Measurements from ENCODE around the gene TIPIN. TPM values are rescaled to one million over a fixed set of nuclear protein-coding genes. Genes with fewer than 3 reads are reported as not detected.

The TIPIN gene, protein sequence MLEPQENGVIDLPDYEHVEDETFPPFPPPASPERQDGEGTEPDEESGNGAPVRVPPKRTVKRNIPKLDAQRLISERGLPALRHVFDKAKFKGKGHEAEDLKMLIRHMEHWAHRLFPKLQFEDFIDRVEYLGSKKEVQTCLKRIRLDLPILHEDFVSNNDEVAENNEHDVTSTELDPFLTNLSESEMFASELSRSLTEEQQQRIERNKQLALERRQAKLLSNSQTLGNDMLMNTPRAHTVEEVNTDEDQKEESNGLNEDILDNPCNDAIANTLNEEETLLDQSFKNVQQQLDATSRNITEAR
- 13.2 and 14.8 TPM in 2 replicates for polyA plus RNA-seq (2013)

- peak within 1 kb of the TSS; percentile 98 for H2BK12ac ChIP-seq (ENCODE audit: low read length)
- peak within 1 kb of the TSS; percentile 90 for H4K91ac ChIP-seq (ENCODE audit: low read depth, low read length)
- peak within 1 kb of the TSS; percentile 92 for H3K4me2 ChIP-seq (ENCODE audit: low read length)
- WGBS (ENCODE audit: extremely low coverage, insufficient coverage, insufficient read length): no CpG with 5 or more reads among the region's 51 CpGs
- peak within 1 kb of the TSS; percentile 77 for H3K14ac ChIP-seq (ENCODE audit: low read length)
- peaks cover 6% of the 10 kb centered on the region for H3K79me2 ChIP-seq (ENCODE audit: control insufficient read depth, insufficient read depth, low read length, poor library complexity)
- H4K8ac ChIP-seq (ENCODE audit: low read depth, low read length): peak within 1 kb of the TSS; percentile 92
- peak within 1 kb of the TSS; percentile 53 for H2AK5ac ChIP-seq (ENCODE audit: low read length)
- peak within 1 kb of the TSS; percentile 62 for H2BK120ac ChIP-seq (ENCODE audit: insufficient read depth, low read length, poor library complexity)
- peak within 1 kb of the TSS; percentile 64 for H3K18ac ChIP-seq (ENCODE audit: low read length)
- peak within 1 kb of the TSS; percentile 79 for H3K4me3 ChIP-seq (ENCODE audit: low read depth, low read length)
- peak within 1 kb of the TSS; percentile 93 for H2AFZ ChIP-seq (ENCODE audit: insufficient read depth, low read length, poor library complexity)
- peak within 1 kb of the TSS; percentile 78 for H2BK5ac ChIP-seq (ENCODE audit: low read depth, low read length, poor library complexity)
- H3K27me3 ChIP-seq (ENCODE audit: insufficient read depth, low read length): no peaks in the 10 kb centered on the region
- peaks cover 9% of the 10 kb centered on the region for H3K79me1 ChIP-seq (ENCODE audit: low read length)
- H3K4ac ChIP-seq (ENCODE audit: low read depth, low read length): peak within 1 kb of the TSS; percentile 91
- H3K23ac ChIP-seq (ENCODE audit: low read length): no peak within 1 kb of the TSS
- peak within 1 kb of the TSS; percentile 11 for H3K27ac ChIP-seq (ENCODE audit: low read depth, low read length)
- DNase-seq: peak; percentile 96 to 98
- H3K9me3 ChIP-seq (ENCODE audit: insufficient read depth, low read depth, low read length): no peaks in the 10 kb centered on the region
- H4K12ac ChIP-seq (ENCODE audit: low read depth, low read length): peak within 1 kb of the TSS; percentile 84
- H3K4me1 ChIP-seq (ENCODE audit: control insufficient read depth in 1 of 2, insufficient read depth in 2 of 2, low read length in 2 of 2): peaks cover 0 to 5% of the 10 kb centered on the region in 2 experiments
- peaks cover 3 to 12% of the 10 kb centered on the region in 2 experiments for H3K36me3 ChIP-seq (ENCODE audit: control insufficient read depth in 1 of 2, insufficient read depth in 2 of 2, low read length in 2 of 2)
- peak within 1 kb of the TSS; percentile 90 for H3K9ac ChIP-seq (ENCODE audit: low read length)
Measured at GRCh38 chr15:66356359-66357236, at the start of gene TIPIN. Gene TIPIN, minus strand, starts transcription at chr15:66356685. Its CDS starts 3,738 bp downstream, at chr15:66352947.

- H3K4me2 ChIP-seq (ENCODE audit: low read length): no peak overlapping the region
- no peak overlapping the region for H4K8ac ChIP-seq (ENCODE audit: low read depth, low read length)
- H3K9ac ChIP-seq (ENCODE audit: low read length): no peak overlapping the region
- H2AK5ac ChIP-seq (ENCODE audit: low read length): no peak overlapping the region
- no peak overlapping the region for H3K27ac ChIP-seq (ENCODE audit: low read depth, low read length)
- no peaks in the 10 kb centered on the region for H3K9me3 ChIP-seq (ENCODE audit: insufficient read depth, low read depth, low read length)
- H3K27me3 ChIP-seq (ENCODE audit: insufficient read depth, low read length): no peaks in the 10 kb centered on the region
- no peak overlapping the region for H3K18ac ChIP-seq (ENCODE audit: low read length)
- no peak overlapping the region for H2AFZ ChIP-seq (ENCODE audit: insufficient read depth, low read length, poor library complexity)
- H2BK120ac ChIP-seq (ENCODE audit: insufficient read depth, low read length, poor library complexity): no peak overlapping the region
- H3K14ac ChIP-seq (ENCODE audit: low read length): no peak overlapping the region
- H3K36me3 ChIP-seq (ENCODE audit: control insufficient read depth in 1 of 2, insufficient read depth in 2 of 2, low read length in 2 of 2): no peaks in the 10 kb centered on the region
- peak in 1 of 2 donors; percentile 17 for DNase-seq
- no peak overlapping the region for H3K4ac ChIP-seq (ENCODE audit: low read depth, low read length)
- H3K79me1 ChIP-seq (ENCODE audit: low read length): no peaks in the 10 kb centered on the region
- H2BK12ac ChIP-seq (ENCODE audit: low read length): no peak overlapping the region
- H3K23ac ChIP-seq (ENCODE audit: low read length): no peak overlapping the region
- no peak overlapping the region for H3K4me3 ChIP-seq (ENCODE audit: low read depth, low read length)
- no peaks in the 10 kb centered on the region for H3K4me1 ChIP-seq (ENCODE audit: control insufficient read depth in 1 of 2, insufficient read depth in 2 of 2, low read length in 2 of 2)
- no peaks in the 10 kb centered on the region for H3K79me2 ChIP-seq (ENCODE audit: control insufficient read depth, insufficient read depth, low read length, poor library complexity)
- H4K91ac ChIP-seq (ENCODE audit: low read depth, low read length): no peak overlapping the region
- no CpG with 5 or more reads among the region's 3 CpGs for WGBS (ENCODE audit: extremely low coverage, insufficient coverage, insufficient read length)
- H2BK5ac ChIP-seq (ENCODE audit: low read depth, low read length, poor library complexity): no peak overlapping the region
- no peak overlapping the region for H4K12ac ChIP-seq (ENCODE audit: low read depth, low read length)
Measured at GRCh38 chr15:66405615-66406014, 49.1 kb upstream of the TIPIN start.

- no peak overlapping the region for H2AK5ac ChIP-seq (ENCODE audit: low read length)
- H4K91ac ChIP-seq (ENCODE audit: low read depth, low read length): no peak overlapping the region
- no CpG with 5 or more reads among the region's 2 CpGs for WGBS (ENCODE audit: extremely low coverage, insufficient coverage, insufficient read length)
- no peak overlapping the region for H3K14ac ChIP-seq (ENCODE audit: low read length)
- no peak overlapping the region for H4K12ac ChIP-seq (ENCODE audit: low read depth, low read length)
- DNase-seq: no peak
- no peak overlapping the region for H3K4me3 ChIP-seq (ENCODE audit: low read depth, low read length)
- H3K4me2 ChIP-seq (ENCODE audit: low read length): no peak overlapping the region
- no peak overlapping the region for H2AFZ ChIP-seq (ENCODE audit: insufficient read depth, low read length, poor library complexity)
- H3K27me3 ChIP-seq (ENCODE audit: insufficient read depth, low read length): no peaks in the 10 kb centered on the region
- no peaks in the 10 kb centered on the region for H3K79me2 ChIP-seq (ENCODE audit: control insufficient read depth, insufficient read depth, low read length, poor library complexity)
- H4K8ac ChIP-seq (ENCODE audit: low read depth, low read length): no peak overlapping the region
- H2BK12ac ChIP-seq (ENCODE audit: low read length): no peak overlapping the region
- no peaks in the 10 kb centered on the region for H3K36me3 ChIP-seq (ENCODE audit: control insufficient read depth in 1 of 2, insufficient read depth in 2 of 2, low read length in 2 of 2)
- H3K23ac ChIP-seq (ENCODE audit: low read length): no peak overlapping the region
- no peaks in the 10 kb centered on the region for H3K4me1 ChIP-seq (ENCODE audit: control insufficient read depth in 1 of 2, insufficient read depth in 2 of 2, low read length in 2 of 2)
- H3K79me1 ChIP-seq (ENCODE audit: low read length): no peaks in the 10 kb centered on the region
- no peak overlapping the region for H3K9ac ChIP-seq (ENCODE audit: low read length)
- H2BK5ac ChIP-seq (ENCODE audit: low read depth, low read length, poor library complexity): no peak overlapping the region
- H3K9me3 ChIP-seq (ENCODE audit: insufficient read depth, low read depth, low read length): no peaks in the 10 kb centered on the region
- no peak overlapping the region for H3K4ac ChIP-seq (ENCODE audit: low read depth, low read length)
- H3K27ac ChIP-seq (ENCODE audit: low read depth, low read length): no peak overlapping the region
- no peak overlapping the region for H2BK120ac ChIP-seq (ENCODE audit: insufficient read depth, low read length, poor library complexity)
- no peak overlapping the region for H3K18ac ChIP-seq (ENCODE audit: low read length)
Measured at GRCh38 chr15:66405007-66405406, 48.5 kb upstream of the TIPIN start.

GRCh38 chr15:66404532-66404931 is 48.0 kb upstream of the TIPIN start:
- Histone ChIP-seq H3K4me3 (ENCODE audit: low read depth, low read length) (no peak overlapping the region), H3K4me2 (ENCODE audit: low read length) (no peak overlapping the region), H4K8ac (ENCODE audit: low read depth, low read length) (no peak overlapping the region), H2BK5ac (ENCODE audit: low read depth, low read length, poor library complexity) (no peak overlapping the region), H3K18ac (ENCODE audit: low read length) (no peak overlapping the region), H2BK120ac (ENCODE audit: insufficient read depth, low read length, poor library complexity) (no peak overlapping the region), H3K27me3 (ENCODE audit: insufficient read depth, low read length) (no peaks in the 10 kb centered on the region), H3K9me3 (ENCODE audit: insufficient read depth, low read depth, low read length) (no peaks in the 10 kb centered on the region), H3K36me3 (ENCODE audit: control insufficient read depth in 1 of 2, insufficient read depth in 2 of 2, low read length in 2 of 2) (no peaks in the 10 kb centered on the region), H3K79me1 (ENCODE audit: low read length) (no peaks in the 10 kb centered on the region), H2AFZ (ENCODE audit: insufficient read depth, low read length, poor library complexity) (no peak overlapping the region), H3K9ac (ENCODE audit: low read length) (no peak overlapping the region), H3K14ac (ENCODE audit: low read length) (no peak overlapping the region), H3K4me1 (ENCODE audit: control insufficient read depth in 1 of 2, insufficient read depth in 2 of 2, low read length in 2 of 2) (no peaks in the 10 kb centered on the region), H2AK5ac (ENCODE audit: low read length) (no peak overlapping the region), H2BK12ac (ENCODE audit: low read length) (no peak overlapping the region), H3K4ac (ENCODE audit: low read depth, low read length) (no peak overlapping the region), H3K23ac (ENCODE audit: low read length) (no peak overlapping the region), H4K91ac (ENCODE audit: low read depth, low read length) (no peak overlapping the region), H4K12ac (ENCODE audit: low read depth, low read length) (no peak overlapping the region), H3K79me2 (ENCODE audit: control insufficient read depth, insufficient read depth, low read length, poor library complexity) (peaks cover under 1% of the 10 kb centered on the region), H3K27ac (ENCODE audit: low read depth, low read length) (no peak overlapping the region)
- no peak for DNase-seq
- WGBS (ENCODE audit: extremely low coverage, insufficient coverage, insufficient read length): no CpG with 5 or more reads among the region's 7 CpGs
